OCI-LY7 (cell line): Measurements from ENCODE around the gene SLC4A4.

Experiments
- EZH2phosphoT487 ChIP-seq: fragments of 200-600 bp; sonication (generic); IDR thresholded peaks from 2 replicates; pipeline ENCODE4 v1.6.1; 2018; ENCODE audit warnings: low read depth, borderline replicate concordance, mild to moderate bottlenecking, mixed run types, antibody characterized with exemption, low read length, moderate library complexity, mixed read lengths
- TF ChIP-seq, protein P1 (sequence below): fragments of 200-600 bp; sonication (generic); conservative IDR thresholded peaks from 2 replicates; pipeline ENCODE4 v1.5.1; 2014; ENCODE audit warnings: mild to moderate bottlenecking, antibody characterized with exemption, low read length, moderate library complexity, mixed read lengths

GRCh38 chr4:71449040-71449439 lies 110.2 kb downstream of the SLC4A4 start:
- TF ChIP-seq, protein P1, sequence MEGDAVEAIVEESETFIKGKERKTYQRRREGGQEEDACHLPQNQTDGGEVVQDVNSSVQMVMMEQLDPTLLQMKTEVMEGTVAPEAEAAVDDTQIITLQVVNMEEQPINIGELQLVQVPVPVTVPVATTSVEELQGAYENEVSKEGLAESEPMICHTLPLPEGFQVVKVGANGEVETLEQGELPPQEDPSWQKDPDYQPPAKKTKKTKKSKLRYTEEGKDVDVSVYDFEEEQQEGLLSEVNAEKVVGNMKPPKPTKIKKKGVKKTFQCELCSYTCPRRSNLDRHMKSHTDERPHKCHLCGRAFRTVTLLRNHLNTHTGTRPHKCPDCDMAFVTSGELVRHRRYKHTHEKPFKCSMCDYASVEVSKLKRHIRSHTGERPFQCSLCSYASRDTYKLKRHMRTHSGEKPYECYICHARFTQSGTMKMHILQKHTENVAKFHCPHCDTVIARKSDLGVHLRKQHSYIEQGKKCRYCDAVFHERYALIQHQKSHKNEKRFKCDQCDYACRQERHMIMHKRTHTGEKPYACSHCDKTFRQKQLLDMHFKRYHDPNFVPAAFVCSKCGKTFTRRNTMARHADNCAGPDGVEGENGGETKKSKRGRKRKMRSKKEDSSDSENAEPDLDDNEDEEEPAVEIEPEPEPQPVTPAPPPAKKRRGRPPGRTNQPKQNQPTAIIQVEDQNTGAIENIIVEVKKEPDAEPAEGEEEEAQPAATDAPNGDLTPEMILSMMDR = no peak
- TF ChIP-seq EZH2phosphoT487 = no peak
